Measurements from ENCODE around the gene SYT1. TPM values are rescaled to one million over a fixed set of nuclear protein-coding genes. Genes with fewer than 3 reads are reported as not detected.

SYT1 gene
- total RNA-seq, 6 donors from 2014 or later, result 0.52 to 0.67 (median 0.59) TPM; not detected in 3

- no peaks in the 10 kb centered on the region for H3K36me3 ChIP-seq
- peaks cover 10 to 19% (median 16%) of the 10 kb centered on the region in 4 donors for H3K4me1 ChIP-seq
- DNase-seq (no peak), ATAC-seq (ENCODE audit: low FRiP score in 2 of 2) (no peak)
- H3K4me3 ChIP-seq, result no peak overlapping the region
- H3K9me3 ChIP-seq, result no peaks in the 10 kb centered on the region
- peaks cover 0 to 9% (median 0%) of the 10 kb centered on the region in 4 donors for H3K27me3 ChIP-seq
- TF ChIP-seq POLR2AphosphoS5 (IDR thresholded peaks at IDR 0.05) (no peak), CTCF (IDR thresholded peaks at IDR 0.05) (no peak), EP300 (IDR thresholded peaks at IDR 0.05) (no peak), POLR2A (IDR thresholded peaks at IDR 0.05) (no peak)
- 15 to 20% methylated on average over 5 of the region's 5 CpGs for WGBS, 2 donors
- no peak overlapping the region for H3K27ac ChIP-seq
Measured at GRCh38 chr12:78865516-78865915, 942 bp downstream of the SYT1 start.

GRCh38 chr12:78866518-78866917 is 1.9 kb downstream of the SYT1 start:
- DNase-seq, result no peak
- peaks cover 0 to 9% (median 0%) of the 10 kb centered on the region in 4 donors for H3K27me3 ChIP-seq
- 85 to 88% methylated on average over 4 of the region's 4 CpGs for WGBS, 2 donors
- no peak for ATAC-seq (ENCODE audit: low FRiP score in 2 of 2)
- TF ChIP-seq CTCF (IDR thresholded peaks at IDR 0.05), result no peak
- H3K4me3 ChIP-seq, result no peak overlapping the region
- no peak overlapping the region for H3K27ac ChIP-seq
- peaks cover 10 to 19% (median 16%) of the 10 kb centered on the region in 4 donors for H3K4me1 ChIP-seq
- H3K9me3 ChIP-seq, result no peaks in the 10 kb centered on the region
- H3K36me3 ChIP-seq, result no peaks in the 10 kb centered on the region

- no peak for TF ChIP-seq POLR2A (IDR thresholded peaks at IDR 0.05)
- no peak for TF ChIP-seq POLR2AphosphoS5 (IDR thresholded peaks at IDR 0.05)
- TF ChIP-seq CTCF (IDR thresholded peaks at IDR 0.05), result no peak
- ATAC-seq (ENCODE audit: low FRiP score in 2 of 2) (no peak), DNase-seq (no peak)
- WGBS, 2 donors, result 94 to 98% methylated on average over 3 of the region's 3 CpGs
- Histone ChIP-seq H3K4me1 (no peaks in the 10 kb centered on the region), H3K27ac (no peak overlapping the region), H3K4me3 (no peak overlapping the region), H3K27me3 (no peaks in the 10 kb centered on the region), H3K9me3 (no peaks in the 10 kb centered on the region), H3K36me3 (no peaks in the 10 kb centered on the region)
Measured at GRCh38 chr12:78870539-78870938, 6.0 kb downstream of the SYT1 start.

GRCh38 chr12:78871566-78871965 is 7.0 kb downstream of the SYT1 start:
- no peaks in the 10 kb centered on the region for H3K9me3 ChIP-seq
- no peaks in the 10 kb centered on the region for H3K36me3 ChIP-seq
- ATAC-seq (ENCODE audit: low FRiP score in 2 of 2) (no peak), DNase-seq (no peak)
- H3K27ac ChIP-seq, result no peak overlapping the region
- H3K4me3 ChIP-seq, result no peak overlapping the region
- WGBS, 2 donors, result 43 to 51% methylated on average over 2 of the region's 2 CpGs
- no peaks in the 10 kb centered on the region for H3K4me1 ChIP-seq
- H3K27me3 ChIP-seq, result no peaks in the 10 kb centered on the region
- TF ChIP-seq POLR2A (IDR thresholded peaks at IDR 0.05) (no peak), EP300 (IDR thresholded peaks at IDR 0.05) (no peak), CTCF (IDR thresholded peaks at IDR 0.05) (no peak), POLR2AphosphoS5 (IDR thresholded peaks at IDR 0.05) (no peak)

GRCh38 chr12:78878459-78878858 is 13.9 kb downstream of the SYT1 start:
- ATAC-seq (ENCODE audit: low FRiP score in 2 of 2) (no peak), DNase-seq (no peak)
- Histone ChIP-seq H3K4me1 (no peaks in the 10 kb centered on the region), H3K27ac (no peak overlapping the region), H3K27me3 (no peaks in the 10 kb centered on the region), H3K9me3 (no peaks in the 10 kb centered on the region), H3K4me3 (no peak overlapping the region), H3K36me3 (no peaks in the 10 kb centered on the region)
- WGBS, 2 donors, result 63 to 70% methylated on average over 3 of the region's 3 CpGs
- no peak for TF ChIP-seq POLR2A (IDR thresholded peaks at IDR 0.05)
- no peak for TF ChIP-seq POLR2AphosphoS5 (IDR thresholded peaks at IDR 0.05)
- TF ChIP-seq EP300 (IDR thresholded peaks at IDR 0.05), result no peak
- no peak for TF ChIP-seq CTCF (IDR thresholded peaks at IDR 0.05)

Data from upper lobe of left lung (tissue), 6 donors.